Cortex of kidney (tissue), 1 donor: ENCODE results near the gene RASSF1.

Experiments used
- DNase-seq: peaks from one replicate; lab custom pipeline; 2025; lab: John Stamatoyannopoulos, UW

The RASSF1 gene, protein sequence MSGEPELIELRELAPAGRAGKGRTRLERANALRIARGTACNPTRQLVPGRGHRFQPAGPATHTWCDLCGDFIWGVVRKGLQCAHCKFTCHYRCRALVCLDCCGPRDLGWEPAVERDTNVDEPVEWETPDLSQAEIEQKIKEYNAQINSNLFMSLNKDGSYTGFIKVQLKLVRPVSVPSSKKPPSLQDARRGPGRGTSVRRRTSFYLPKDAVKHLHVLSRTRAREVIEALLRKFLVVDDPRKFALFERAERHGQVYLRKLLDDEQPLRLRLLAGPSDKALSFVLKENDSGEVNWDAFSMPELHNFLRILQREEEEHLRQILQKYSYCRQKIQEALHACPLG

DNA sequence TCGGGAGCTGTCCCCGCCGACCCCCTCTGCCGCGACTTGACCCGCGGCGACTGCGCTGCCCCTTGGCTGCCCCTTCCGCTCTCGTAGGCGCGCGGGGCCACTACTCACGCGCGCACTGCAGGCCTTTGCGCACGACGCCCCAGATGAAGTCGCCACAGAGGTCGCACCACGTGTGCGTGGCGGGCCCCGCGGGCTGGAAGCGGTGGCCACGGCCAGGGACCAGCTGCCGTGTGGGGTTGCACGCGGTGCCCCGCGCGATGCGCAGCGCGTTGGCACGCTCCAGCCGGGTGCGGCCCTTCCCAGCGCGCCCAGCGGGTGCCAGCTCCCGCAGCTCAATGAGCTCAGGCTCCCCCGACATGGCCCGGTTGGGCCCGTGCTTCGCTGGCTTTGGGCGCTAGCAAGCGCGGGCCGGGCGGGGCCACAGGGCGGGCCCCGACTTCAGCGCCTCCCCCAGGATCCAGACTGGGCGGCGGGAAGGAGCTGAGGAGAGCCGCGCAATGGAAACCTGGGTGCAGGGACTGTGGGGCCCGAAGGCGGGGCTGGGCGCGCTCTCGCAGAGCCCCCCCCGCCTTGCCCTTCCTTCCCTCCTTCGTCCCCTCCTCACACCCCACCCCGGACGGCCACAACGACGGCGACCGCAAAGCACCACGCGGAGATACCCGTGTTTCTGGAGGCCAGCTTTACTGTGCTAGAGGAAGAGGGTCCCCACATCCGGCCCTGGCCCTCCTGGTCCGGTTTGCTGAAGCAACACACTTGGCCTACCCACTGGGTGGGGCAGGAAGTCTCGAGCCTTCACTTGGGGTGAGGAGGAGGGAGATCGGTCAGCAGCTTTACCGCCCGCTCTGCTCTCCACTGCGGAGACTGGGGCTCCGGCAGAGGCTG, at the start of gene RASSF1:
Gene RASSF1 (minus strand): TSS at position 389 of the 882 bp plus-strand sequence. CDS start 31 bp downstream, at position 358.
- no peak for DNase-seq

GRCh38 chr3:50389414-50389767, 48.8 kb upstream of the RASSF1 start:
- no peak for DNase-seq

GRCh38 chr3:50388720-50389413, 48.2 kb upstream of the RASSF1 start:
- no peak for DNase-seq

GRCh38 chr3:50388016-50388719, 47.5 kb upstream of the RASSF1 start:
- DNase-seq: no peak

GRCh38 chr3:50385754-50386153, 45.1 kb upstream of the RASSF1 start:
- DNase-seq: no peak

- no peak for DNase-seq
Observed at GRCh38 chr3:50383750-50384149, 43.1 kb upstream of the RASSF1 start.

DNA sequence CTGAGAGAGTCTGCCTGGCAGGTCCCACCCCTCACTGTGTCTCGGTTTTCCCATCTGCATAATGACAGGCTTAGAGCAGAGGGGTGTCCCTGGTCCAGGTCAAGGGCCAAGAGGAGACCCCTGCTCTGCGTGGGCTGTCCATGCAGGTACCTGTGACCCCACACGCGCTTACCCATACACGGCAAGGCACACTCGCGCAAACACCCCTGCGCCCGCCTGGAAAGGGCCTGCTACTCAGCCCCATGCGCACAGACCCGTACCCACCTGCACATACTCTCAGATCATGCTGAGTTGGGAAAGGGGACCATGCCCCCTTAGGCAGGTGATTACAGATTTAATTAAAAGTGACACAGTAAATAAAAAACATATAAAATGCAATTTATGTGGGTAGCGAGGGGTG, 42.1 kb upstream of the RASSF1 start:
- no peak for DNase-seq

DNA sequence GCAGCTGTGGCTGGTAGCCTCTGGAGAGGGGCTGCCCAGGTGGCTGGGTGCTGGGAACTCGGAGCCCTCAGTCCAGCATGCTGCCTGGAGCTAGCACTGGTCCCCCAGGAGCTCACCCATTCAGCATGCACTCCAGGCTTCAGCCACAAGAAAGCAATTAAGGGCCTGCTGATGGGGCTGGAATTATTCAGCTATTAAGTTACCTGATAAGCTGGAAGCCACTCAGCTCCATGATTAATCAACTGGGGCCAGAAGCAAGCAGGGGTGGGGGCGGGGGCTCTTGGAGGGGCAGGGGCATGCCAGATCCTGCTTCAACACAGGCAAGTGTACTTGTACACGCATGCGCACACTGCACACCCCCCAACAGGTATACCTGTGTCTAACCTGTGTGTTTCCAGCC, 40.7 kb upstream of the RASSF1 start:
- DNase-seq: no peak

- no peak for DNase-seq
Observed at GRCh38 chr3:50380405-50381085, 39.9 kb upstream of the RASSF1 start.

GRCh38 chr3:50378757-50379156, 38.1 kb upstream of the RASSF1 start:
- no peak for DNase-seq

GRCh38 chr3:50378024-50378423, 37.4 kb upstream of the RASSF1 start:
- no peak for DNase-seq

DNA sequence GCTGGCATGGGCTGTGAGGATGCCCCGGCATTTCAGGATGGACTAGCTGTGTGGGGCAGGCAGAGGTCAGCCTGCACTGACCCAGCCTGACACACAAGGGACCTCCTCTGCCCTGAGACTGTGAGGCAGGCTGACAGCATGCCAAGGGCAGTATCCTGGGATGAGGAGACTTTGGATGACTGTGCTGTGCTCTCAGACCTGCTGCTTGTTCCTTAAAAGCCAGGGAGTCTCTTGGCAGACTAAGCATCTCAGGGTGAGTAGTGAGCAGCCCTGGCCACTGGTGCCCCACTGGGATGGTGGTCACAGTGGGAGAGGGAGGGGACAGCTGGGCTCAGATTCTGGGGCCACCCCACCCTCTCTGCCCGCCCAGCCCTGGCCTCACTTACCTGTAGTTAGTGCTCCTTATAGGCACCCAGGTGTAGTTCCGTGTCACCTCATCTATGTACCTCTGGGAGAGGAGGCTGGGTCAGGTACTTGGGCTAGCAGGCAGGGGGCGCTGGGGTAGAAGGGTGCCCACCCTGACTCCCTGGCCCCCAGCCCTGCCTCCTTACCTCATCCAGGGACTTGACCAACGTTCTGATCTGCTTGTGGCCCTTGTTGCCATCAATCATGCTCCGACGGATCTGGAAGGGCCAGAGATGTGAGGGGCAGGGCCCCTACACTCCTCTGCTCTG, 34.8 kb upstream of the RASSF1 start:
- DNase-seq: no peak

- DNase-seq: no peak
Observed at GRCh38 chr3:50374363-50375257, 34.0 kb upstream of the RASSF1 start.

DNA sequence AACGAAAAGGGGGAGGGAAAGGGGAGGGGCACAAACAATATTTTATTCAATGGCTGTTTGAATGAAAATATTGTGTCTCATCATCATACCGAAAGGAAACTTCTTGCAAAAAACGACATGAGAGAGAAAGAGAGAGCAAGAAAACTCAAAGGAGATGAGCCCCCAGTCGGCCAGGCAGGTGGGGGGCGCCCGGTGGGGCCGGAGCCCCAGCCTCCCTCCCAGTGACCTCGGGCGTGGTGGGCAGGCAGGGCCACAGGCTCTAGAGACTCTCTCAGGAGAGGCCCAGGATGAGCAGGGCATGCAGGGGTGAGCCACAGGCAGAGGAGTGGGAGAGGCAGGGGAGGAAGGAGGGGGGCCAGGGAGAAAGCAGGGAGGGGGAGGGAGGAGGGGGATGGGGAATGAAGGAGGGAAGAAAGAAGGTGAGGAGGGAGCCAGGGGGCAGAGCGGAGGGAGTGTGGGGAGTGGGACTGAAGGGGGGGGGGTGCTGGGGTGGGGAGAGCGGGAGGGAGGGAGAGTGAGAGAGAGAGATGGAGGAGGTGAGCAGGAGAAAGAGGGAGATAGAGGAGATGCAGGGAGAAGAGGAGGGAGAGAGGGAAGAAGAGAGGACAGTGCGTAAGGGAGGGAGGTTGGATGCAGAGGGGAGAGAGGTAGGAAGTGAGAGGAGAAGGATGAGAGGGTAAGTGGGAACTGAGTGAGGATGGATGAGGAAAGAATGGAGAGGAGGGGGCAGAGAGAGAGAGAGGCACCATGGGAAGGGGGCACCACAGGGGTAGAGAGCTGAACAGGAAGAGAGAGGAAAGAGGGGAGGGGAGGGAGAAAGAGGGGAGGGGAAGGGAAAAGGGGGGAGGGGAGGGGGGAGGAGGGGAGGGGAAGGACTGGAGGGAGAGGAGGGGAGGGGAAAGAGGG, 32.8 kb upstream of the RASSF1 start:
- DNase-seq: no peak

GRCh38 chr3:50372349-50372748, 31.7 kb upstream of the RASSF1 start:
- DNase-seq: no peak

DNA sequence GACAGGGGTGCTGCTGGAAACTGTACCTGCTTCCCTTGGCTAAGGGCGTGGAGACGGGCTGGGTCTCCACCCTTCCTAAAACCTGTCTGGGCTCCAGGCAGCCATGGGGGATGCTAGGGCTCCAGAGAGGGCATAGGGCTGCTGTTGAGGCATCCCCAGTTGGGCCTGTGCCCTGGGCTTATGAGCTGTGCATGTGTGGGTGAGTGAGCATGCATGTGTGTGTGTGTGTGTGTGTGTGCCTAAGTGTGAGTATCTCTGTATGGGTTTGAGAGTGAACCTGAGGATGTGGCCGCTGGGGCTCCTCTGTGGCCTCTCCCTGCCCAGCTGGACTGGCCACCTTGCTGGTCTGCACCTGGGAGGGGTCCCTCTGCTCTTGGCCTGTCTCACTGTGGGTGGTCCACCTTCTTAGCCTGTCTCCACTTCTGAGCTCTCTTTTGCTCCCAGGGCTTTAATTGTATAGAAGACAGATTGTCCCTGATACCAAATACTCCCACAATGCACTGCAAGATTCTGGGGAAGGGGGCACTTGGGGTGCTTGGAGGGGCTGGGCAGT, 30.6 kb upstream of the RASSF1 start:
- no peak for DNase-seq

- DNase-seq: no peak
Observed at GRCh38 chr3:50370594-50370993, 30.0 kb upstream of the RASSF1 start.

DNA sequence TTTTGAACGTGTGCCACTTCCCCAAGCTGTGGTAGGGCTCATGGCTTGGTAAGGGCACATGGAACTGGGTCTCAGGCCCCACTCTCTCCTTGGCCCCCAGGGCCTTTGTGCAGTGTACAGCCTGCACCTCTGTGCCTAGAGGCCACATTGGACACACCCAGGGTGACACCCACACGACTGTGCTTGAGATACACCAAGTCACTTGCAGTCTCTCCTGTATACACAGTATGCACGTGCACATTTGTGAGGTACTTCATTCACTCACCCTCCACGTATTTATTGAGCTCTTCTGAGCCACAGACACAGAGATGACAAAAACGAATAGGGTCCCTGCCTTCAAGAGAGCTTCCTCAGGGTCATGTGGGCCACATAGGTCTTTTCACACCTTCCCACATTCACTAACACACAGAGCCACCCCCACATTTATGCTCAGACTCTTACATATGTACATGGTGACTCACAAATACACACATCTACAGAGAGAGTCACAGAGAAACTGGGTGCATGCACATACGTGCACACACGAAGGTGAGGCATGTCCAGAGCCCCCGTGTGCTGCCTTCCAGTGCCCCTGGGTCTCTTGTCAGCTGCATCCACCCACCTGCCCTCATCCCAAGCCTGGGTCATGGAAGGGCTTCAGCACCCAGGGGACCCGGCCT, 28.5 kb upstream of the RASSF1 start:
- no peak for DNase-seq
